Osteoblast (primary cell): ENCODE data around the gene GPR17. TPM values are rescaled to one million over a fixed set of nuclear protein-coding genes. Genes with fewer than 3 reads are reported as not detected.

Experiments
- DNase-seq: peaks from one replicate; pipeline ENCODE4 v3.0.0; 2011; ENCODE audit warnings: low spot score, mixed read lengths; ENCODE audit not compliant: insufficient read length; ENCODE audit errors: missing footprints
- H2AFZ ChIP-seq: 2 replicates; pipeline ENCODE4 v1.6.0; 2011; ENCODE audit warnings: mild to moderate bottlenecking, low read length
- H3K27ac ChIP-seq: 2 replicates; pipeline ENCODE4 v1.5.1; 2011; ENCODE audit warnings: mild to moderate bottlenecking, low read depth, low read length, moderate library complexity
- H3K27me3 ChIP-seq: 2 replicates; pipeline ENCODE4 v1.6.0; 2012; ENCODE audit warnings: mild to moderate bottlenecking, control low read depth, inconsistent platforms, low read length, moderate library complexity; ENCODE audit not compliant: insufficient read depth
- H3K36me3 ChIP-seq: 2 replicates; pipeline ENCODE4 v1.5.1; 2011; ENCODE audit warnings: mild to moderate bottlenecking, low read length, control low read depth, moderate library complexity; ENCODE audit not compliant: insufficient read depth
- H3K4me1 ChIP-seq: 2 replicates; pipeline ENCODE4 v1.5.1; 2011; ENCODE audit warnings: mild to moderate bottlenecking, low read length, control low read depth, moderate library complexity; ENCODE audit not compliant: insufficient read depth
- H3K4me2 ChIP-seq: 2 replicates; pipeline ENCODE4 v1.6.0; 2011; ENCODE audit warnings: mild to moderate bottlenecking, low read length; ENCODE audit not compliant: insufficient read depth
- H3K4me3 ChIP-seq: fragments of 200-600 bp; sonication (generic); 3 replicates; pipeline ENCODE4 v1.5.1; 2012; ENCODE audit warnings: mild to moderate bottlenecking, low read length, inconsistent platforms; ENCODE audit not compliant: insufficient read depth
- H3K79me2 ChIP-seq: 2 replicates; pipeline ENCODE4 v1.6.0; 2012; ENCODE audit warnings: mild to moderate bottlenecking, low read length, control low read depth, inconsistent platforms; ENCODE audit not compliant: insufficient read depth
- H3K9me3 ChIP-seq: 2 replicates; pipeline ENCODE4 v1.5.1; 2011; ENCODE audit warnings: low read depth, low read length, control low read depth
- H4K20me1 ChIP-seq: 2 replicates; pipeline ENCODE4 v1.6.0; 2012; ENCODE audit warnings: mild to moderate bottlenecking, low read length, control low read depth; ENCODE audit not compliant: insufficient read depth
- CTCF ChIP-seq: IDR thresholded peaks from 2 replicates; pipeline ENCODE4 v1.5.1; 2011; ENCODE audit warnings: mild to moderate bottlenecking, low read depth, low read length, moderate library complexity; ENCODE audit errors: extremely low read depth
- total RNA-seq: library from RNA; depleted of rRNA; stranded (reverse); fragments of >200 nt; gene quantifications from 2 replicates; pipeline ENCODE4 v1.2.3, GENCODE V29; 2012

GPR17 gene
- total RNA-seq, 1 donor, result not detected

GRCh38 chr2:127640082-127641072 is 5.6 kb upstream of the GPR17 start:
- peaks cover 11% of the 10 kb centered on the region for H3K4me1 ChIP-seq

GRCh38 chr2:127641133-127641532 is 4.8 kb upstream of the GPR17 start:
- H3K9me3 ChIP-seq, result no peaks in the 10 kb centered on the region

More at GRCh38 chr2:127640082-127641072, 5.6 kb upstream of the GPR17 start:
- Histone ChIP-seq H3K36me3 (no peaks in the 10 kb centered on the region), H3K9me3 (no peaks in the 10 kb centered on the region), H3K79me2 (no peaks in the 10 kb centered on the region), H3K27me3 (no peaks in the 10 kb centered on the region), H3K27ac (no peak overlapping the region), H4K20me1 (no peaks in the 10 kb centered on the region), H3K4me3 (no peak overlapping the region), H2AFZ (no peak overlapping the region), H3K4me2 (no peak overlapping the region)
- DNase-seq, result no peak
- peak; percentile 22 for TF ChIP-seq CTCF

GRCh38 chr2:127641846-127642507 is 4.0 kb upstream of the GPR17 start:
- H3K27me3 ChIP-seq, result no peaks in the 10 kb centered on the region
- H2AFZ ChIP-seq, result no peak overlapping the region
- no peak for DNase-seq
- no peaks in the 10 kb centered on the region for H3K36me3 ChIP-seq
- H3K79me2 ChIP-seq, result no peaks in the 10 kb centered on the region
- H3K9me3 ChIP-seq, result no peaks in the 10 kb centered on the region
- H3K27ac ChIP-seq, result no peak overlapping the region
- H3K4me1 ChIP-seq, result peaks cover 13% of the 10 kb centered on the region
- no peak for TF ChIP-seq CTCF
- no peak overlapping the region for H3K4me3 ChIP-seq
- no peak overlapping the region for H3K4me2 ChIP-seq
- H4K20me1 ChIP-seq, result no peaks in the 10 kb centered on the region

More at GRCh38 chr2:127641133-127641532, 4.8 kb upstream of the GPR17 start:
- Histone ChIP-seq H3K4me3 (no peak overlapping the region), H3K79me2 (no peaks in the 10 kb centered on the region), H3K27ac (no peak overlapping the region), H2AFZ (no peak overlapping the region), H3K27me3 (no peaks in the 10 kb centered on the region), H3K4me2 (no peak overlapping the region), H3K36me3 (no peaks in the 10 kb centered on the region), H4K20me1 (no peaks in the 10 kb centered on the region), H3K4me1 (peaks cover 11% of the 10 kb centered on the region)
- no peak for TF ChIP-seq CTCF
- no peak for DNase-seq
